ENCODE results near the gene VPS8. TPM values are rescaled to one million over a fixed set of nuclear protein-coding genes. Genes with fewer than 3 reads are reported as not detected.

VPS8 gene
- total RNA-seq, 1 experiment from 2014 or later, result 39.7 TPM

GRCh38 chr3:184766555-184767261 is 45.3 kb upstream of the VPS8 start:
- Histone ChIP-seq H2BK12ac (ENCODE audit: insufficient read length, low read depth, low read length) (no peak overlapping the region), H2BK120ac (ENCODE audit: low read depth, low read length, poor library complexity, severe bottlenecking) (no peak overlapping the region), H2BK20ac (ENCODE audit: low read depth, low read length, poor library complexity, severe bottlenecking) (no peak overlapping the region), H3K27ac (ENCODE audit: insufficient read length, low read depth, low read length) (no peak overlapping the region), H4K20me1 (ENCODE audit: control insufficient read depth, insufficient read depth, insufficient read length) (no peaks in the 10 kb centered on the region), H3T11ph (ENCODE audit: low read length) (no peak overlapping the region), H3K18ac (ENCODE audit: insufficient read length, low read depth, low read length) (no peak overlapping the region), H2AFZ (ENCODE audit: low read length) (no peak overlapping the region), H3K79me1 (ENCODE audit: insufficient read depth, low read depth, low read length, poor library complexity, severe bottlenecking) (no peaks in the 10 kb centered on the region), H3K56ac (ENCODE audit: insufficient read length, low read depth, low read length) (no peak overlapping the region), H3K23ac (ENCODE audit: insufficient read length, low read depth, low read length) (no peak overlapping the region), H3K79me2 (ENCODE audit: insufficient read depth, low read length) (no peaks in the 10 kb centered on the region), H2BK5ac (ENCODE audit: insufficient read length, low read length) (no peak overlapping the region), H3K9ac (ENCODE audit: extremely low read depth, insufficient read length, low read length) (no peak overlapping the region), H2AK5ac (ENCODE audit: insufficient read length, low read length) (no peak overlapping the region), H3K27me3 (ENCODE audit: insufficient read depth, low read length) (no peaks in the 10 kb centered on the region), H3K9me3 (ENCODE audit: control insufficient read depth, low read depth, low read length) (no peaks in the 10 kb centered on the region), H3K4ac (ENCODE audit: low read depth, low read length) (no peak overlapping the region), H2BK15ac (ENCODE audit: low read depth, low read length) (no peak overlapping the region), H4K8ac (replicated peaks; ENCODE audit: insufficient read length, low read depth, low read length) (no peak overlapping the region), H3K4me2 (ENCODE audit: insufficient read depth, insufficient read length, low read length) (no peak overlapping the region), H3K4me1 (ENCODE audit: insufficient read depth, low read length) (no peaks in the 10 kb centered on the region), H3K14ac (ENCODE audit: insufficient read depth, low read length) (no peak overlapping the region), H4K91ac (ENCODE audit: insufficient read length, low read depth, low read length) (no peak overlapping the region), H4K5ac (ENCODE audit: insufficient read length, low read depth, low read length) (no peak overlapping the region), H3K23me2 (ENCODE audit: insufficient read length, low read depth, low read length, poor library complexity, severe bottlenecking) (no peaks in the 10 kb centered on the region)
- peak; percentile 54 for DNase-seq
- H3K27me3 Mint-ChIP-seq (ENCODE audit: low read depth), result peaks cover 8% of the 10 kb centered on the region
- no CpG with 5 or more reads among the region's 4 CpGs for WGBS (ENCODE audit: extremely low coverage, insufficient read length, low lambda C conversion rate)
- TF ChIP-seq CTCF (conservative IDR thresholded peaks at IDR 0.05), result no peak
- no peaks in the 10 kb centered on the region; a peak in 1 of 5 replicates for H3K9me3 Mint-ChIP-seq
- H3K36me3 Mint-ChIP-seq (ENCODE audit: insufficient read depth in 1 of 3, low read depth in 3 of 3), result no peaks in the 10 kb centered on the region
- H3K27ac Mint-ChIP-seq, result peak overlapping the region in 1 of 3 experiments; percentile 24; a peak in 1 of 7 replicates
- peaks cover 20 to 29% of the 10 kb centered on the region in 2 experiments for H3K4me1 Mint-ChIP-seq
- no peak overlapping the region for H3K4me3 Mint-ChIP-seq
